ENCODE data around the gene CDC14A.

CDC14A gene

GRCh38 chr1:100377590-100378361, 25.5 kb downstream of the CDC14A start:
- ChIA-PET CTCF (interaction anchor here (1.0 to 1.2 kb wide), 2 partner anchors 11 to 20 kb away, joined by 3 to 4 read pairs; no protein-coding TSS in a partner anchor), POLR2A (interaction anchor here (1.0 kb wide), 1 partner anchor 26 kb away, joined by 6 read pairs; the partner anchor contains the start of gene CDC14A)
- TF ChIP-seq, protein P1, sequence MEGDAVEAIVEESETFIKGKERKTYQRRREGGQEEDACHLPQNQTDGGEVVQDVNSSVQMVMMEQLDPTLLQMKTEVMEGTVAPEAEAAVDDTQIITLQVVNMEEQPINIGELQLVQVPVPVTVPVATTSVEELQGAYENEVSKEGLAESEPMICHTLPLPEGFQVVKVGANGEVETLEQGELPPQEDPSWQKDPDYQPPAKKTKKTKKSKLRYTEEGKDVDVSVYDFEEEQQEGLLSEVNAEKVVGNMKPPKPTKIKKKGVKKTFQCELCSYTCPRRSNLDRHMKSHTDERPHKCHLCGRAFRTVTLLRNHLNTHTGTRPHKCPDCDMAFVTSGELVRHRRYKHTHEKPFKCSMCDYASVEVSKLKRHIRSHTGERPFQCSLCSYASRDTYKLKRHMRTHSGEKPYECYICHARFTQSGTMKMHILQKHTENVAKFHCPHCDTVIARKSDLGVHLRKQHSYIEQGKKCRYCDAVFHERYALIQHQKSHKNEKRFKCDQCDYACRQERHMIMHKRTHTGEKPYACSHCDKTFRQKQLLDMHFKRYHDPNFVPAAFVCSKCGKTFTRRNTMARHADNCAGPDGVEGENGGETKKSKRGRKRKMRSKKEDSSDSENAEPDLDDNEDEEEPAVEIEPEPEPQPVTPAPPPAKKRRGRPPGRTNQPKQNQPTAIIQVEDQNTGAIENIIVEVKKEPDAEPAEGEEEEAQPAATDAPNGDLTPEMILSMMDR (IDR thresholded peaks at IDR 0.05; ENCODE audit: control extremely low read depth, extremely low read depth, low read depth, missing control alignments), result no peak
- peak; percentile 54 for DNase-seq (ENCODE audit: extremely low spot score)

DNA sequence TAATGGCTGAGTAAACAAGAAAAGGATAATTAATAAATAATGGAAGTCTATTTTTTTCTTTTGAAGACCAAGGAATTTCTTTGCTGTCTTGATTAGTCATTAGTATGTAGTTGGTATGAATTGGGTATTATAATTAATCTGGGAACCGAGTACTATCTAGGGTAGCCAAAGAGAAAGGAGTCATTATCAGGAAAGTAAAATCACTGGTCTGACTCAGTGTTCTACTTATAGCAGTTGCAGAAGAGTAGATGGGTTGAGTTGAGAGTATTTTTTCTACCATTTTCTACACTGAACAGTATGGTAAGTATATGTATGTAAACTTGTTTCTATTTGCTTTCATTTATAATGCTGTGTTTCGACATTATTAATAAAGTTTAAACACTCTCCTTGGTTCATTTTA, 26.6 kb downstream of the CDC14A start:
- CTCF ChIA-PET, result interaction anchor here (1.8 to 2.1 kb wide), 3 partner anchors 10 to 16 kb away, joined by 5 to 10 read pairs (median 6); no protein-coding TSS in a partner anchor
- DNase-seq (ENCODE audit: extremely low spot score), result no peak
- POLR2A ChIA-PET, result no interaction called here
- TF ChIP-seq, protein P1 (IDR thresholded peaks at IDR 0.05; ENCODE audit: control extremely low read depth, extremely low read depth, low read depth, missing control alignments), result no peak

DNA sequence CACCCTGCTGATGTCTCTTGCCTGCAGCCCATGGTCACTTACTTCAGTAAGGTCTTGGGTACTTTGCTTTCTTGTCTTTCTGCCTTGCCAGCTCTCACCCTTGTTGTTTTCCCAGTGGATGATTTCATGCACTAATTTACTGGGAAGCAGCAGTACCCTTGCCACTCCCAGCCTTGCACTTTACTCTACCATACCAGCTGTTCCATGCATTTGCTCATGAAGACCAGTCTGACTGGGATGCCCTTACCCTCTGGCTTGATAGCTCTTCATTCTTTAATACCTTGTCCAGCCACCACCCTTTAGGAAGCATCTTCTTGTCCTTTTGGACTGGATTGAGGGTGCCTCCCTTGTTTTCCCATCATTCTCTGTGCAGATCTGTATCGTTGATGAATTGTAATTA, 28.3 kb downstream of the CDC14A start:
- DNase-seq (ENCODE audit: extremely low spot score), result no peak
- TF ChIP-seq, protein P1 (IDR thresholded peaks at IDR 0.05; ENCODE audit: control extremely low read depth, extremely low read depth, low read depth, missing control alignments), result no peak
- ChIA-PET POLR2A (no interaction called here), CTCF (interaction anchor here (1.1 to 2.1 kb wide), 8 partner anchors 8 to 170 kb away, joined by 3 to 10 read pairs (median 4); no protein-coding TSS in a partner anchor)

DNA sequence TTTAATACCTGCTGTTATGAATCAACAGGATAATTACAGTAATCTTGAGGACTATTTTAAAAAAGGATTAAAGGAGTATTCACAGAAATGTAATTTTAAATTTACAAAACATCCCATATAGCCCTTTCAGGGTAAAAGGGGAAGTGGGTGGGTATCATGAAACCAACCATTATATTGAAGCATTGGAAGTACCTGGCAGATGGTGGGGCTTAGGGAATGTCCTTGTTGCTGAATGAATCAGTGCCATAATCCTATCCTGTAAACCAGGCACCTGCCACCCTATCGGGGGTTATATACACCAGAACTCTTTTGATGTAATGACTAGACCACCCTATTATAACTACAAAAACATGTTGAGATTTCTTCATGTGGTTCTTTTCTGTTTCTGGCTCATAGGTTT, 30.4 kb downstream of the CDC14A start:
- TF ChIP-seq, protein P1 (IDR thresholded peaks at IDR 0.05; ENCODE audit: control extremely low read depth, extremely low read depth, low read depth, missing control alignments), result no peak
- POLR2A ChIA-PET, result no interaction called here
- CTCF ChIA-PET, result interaction anchor here (1.0 kb wide), 1 partner anchor 25 kb away, joined by 3 read pairs; no protein-coding TSS in a partner anchor
- DNase-seq (ENCODE audit: extremely low spot score), result no peak

DNA sequence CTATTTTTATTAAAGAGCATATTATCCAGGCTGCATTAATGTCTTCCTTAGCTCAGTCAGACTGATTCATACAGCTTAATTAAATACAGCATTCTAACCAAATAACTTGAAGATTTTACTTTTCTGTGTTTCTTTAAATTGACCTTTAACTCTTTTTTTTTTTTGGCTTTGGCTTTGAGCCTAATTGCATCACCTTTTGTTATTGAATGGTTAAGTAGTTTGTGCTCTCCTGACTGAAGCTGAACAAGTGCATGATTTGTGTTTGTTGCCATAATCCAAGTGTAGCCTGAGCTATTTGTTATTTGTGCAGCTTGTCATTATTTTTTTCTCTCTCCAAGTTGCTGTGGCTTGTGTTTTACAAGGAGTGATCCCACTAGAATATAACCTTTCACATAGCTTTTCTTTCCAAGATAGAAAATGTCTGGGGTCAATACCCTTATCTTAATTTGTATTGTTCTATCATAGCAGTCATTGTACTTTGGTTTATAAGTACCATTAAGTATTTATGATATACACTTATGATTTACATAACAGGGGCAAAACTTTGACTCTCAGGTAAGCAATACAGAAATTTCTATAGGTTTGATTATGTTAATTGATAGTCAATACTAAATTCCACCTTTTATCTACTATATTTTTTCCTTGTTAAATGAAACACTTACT, 31.6 kb downstream of the CDC14A start:
- POLR2A ChIA-PET, result no interaction called here
- no peak for DNase-seq (ENCODE audit: extremely low spot score)
- TF ChIP-seq, protein P1 (IDR thresholded peaks at IDR 0.05; ENCODE audit: control extremely low read depth, extremely low read depth, low read depth, missing control alignments), result no peak
- CTCF ChIA-PET, result interaction anchor here (1.1 to 1.9 kb wide), 4 partner anchors 13 to 75 kb away, joined by 3 to 6 read pairs (median 4); no protein-coding TSS in a partner anchor

DNA sequence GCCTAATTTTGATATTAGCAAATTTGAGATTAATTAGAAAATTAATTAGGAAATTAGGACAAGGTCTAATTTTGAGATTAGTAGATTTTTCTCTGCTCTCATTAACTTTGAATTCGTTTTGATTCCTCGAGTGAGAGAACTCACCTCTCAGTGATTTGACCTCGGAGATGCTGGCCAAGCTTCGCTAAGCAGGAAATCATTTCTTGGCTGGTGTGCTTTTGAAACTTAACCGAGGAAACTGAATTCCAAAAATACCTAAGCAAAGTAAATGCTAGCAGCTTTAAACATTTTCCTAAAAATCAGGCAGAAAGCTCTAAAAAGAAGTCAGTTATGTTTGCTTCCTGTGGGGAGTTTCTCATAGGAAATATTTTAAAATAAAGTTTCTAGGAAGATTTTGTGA, 34.9 kb downstream of the CDC14A start:
- peak; percentile 17 for DNase-seq (ENCODE audit: extremely low spot score)
- POLR2A ChIA-PET, result no interaction called here
- TF ChIP-seq, protein P1 (IDR thresholded peaks at IDR 0.05; ENCODE audit: control extremely low read depth, extremely low read depth, low read depth, missing control alignments), result no peak
- CTCF ChIA-PET, result interaction anchor here (1.2 to 2.3 kb wide), 6 partner anchors 18 to 493 kb away, joined by 3 to 7 read pairs (median 4); partner anchors contain the start of genes CDC14A and RTCA
